Transverse colon (tissue), 4 donors: ENCODE data around the gene MPHOSPH10.

Experiments
- CTCF ChIP-seq, 5 experiments: fragments of 200-600 bp in 3 of 5; fragments of 450-650 bp in 2 of 5; sonication (generic) in 3 of 5; IDR thresholded peaks; 1 replicate in 2 of 5; 2 replicates in 3 of 5; pipeline ENCODE4 v1.5.1; 2016 to 2017; ENCODE audit warnings: antibody characterized with exemption in 5 of 5, inconsistent platforms in 3 of 5, mild to moderate bottlenecking in 2 of 5, moderate library complexity in 1 of 5
- POLR2A ChIP-seq: fragments of 450-650 bp; IDR thresholded peaks from one replicate; pipeline ENCODE4 v1.6.1; 2016; ENCODE audit warnings: antibody characterized with exemption, mild to moderate bottlenecking, moderate library complexity
- POLR2AphosphoS5 ChIP-seq, 3 donors: sonication (generic); formaldehyde crosslinking; IDR thresholded peaks; one replicate each; pipeline ENCODE4 v1.6.1; 2016; ENCODE audit warnings: antibody characterized with exemption in 3 of 3

- TF ChIP-seq CTCF (IDR thresholded peaks at IDR 0.05) (no peak), POLR2A (no peak), POLR2AphosphoS5 (IDR thresholded peaks at IDR 0.05) (no peak)
Measured at GRCh38 chr2:71154279-71154678, 23.8 kb downstream of the MPHOSPH10 start.
